ENCODE data around the gene GRSF1. TPM values are rescaled to one million over a fixed set of nuclear protein-coding genes. Genes with fewer than 3 reads are reported as not detected.

The GRSF1 gene
- total RNA-seq, 4 donors from 2014 or later = 49.0 to 61.2 (median 51.0) TPM

GRCh38 chr4:70816894-70817293 is 22.8 kb downstream of the GRSF1 start:
- no peak for TF ChIP-seq CTCF (IDR thresholded peaks at IDR 0.05)
- no peak for ATAC-seq (ENCODE audit: low FRiP score)

DNA sequence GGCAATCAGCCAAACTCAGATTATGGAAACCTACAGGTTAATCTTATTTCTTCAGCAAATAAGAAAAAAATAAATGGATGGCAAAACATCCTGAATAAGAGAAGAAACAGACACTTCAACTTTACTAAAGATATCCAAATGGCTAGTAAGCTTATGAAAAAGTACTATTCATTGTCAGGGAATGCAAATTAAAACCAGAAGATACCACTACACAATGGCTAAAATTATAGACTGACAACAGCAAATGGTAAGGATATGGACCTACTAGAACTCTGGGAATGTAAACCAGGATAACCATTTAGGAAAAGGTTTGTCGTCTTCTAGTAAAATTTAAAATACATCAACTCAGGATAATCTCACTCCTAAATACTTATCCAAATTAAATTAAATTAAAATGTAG is 24.3 kb downstream of the GRSF1 start:
- no peak for TF ChIP-seq CTCF (IDR thresholded peaks at IDR 0.05)
- DNase-seq (ENCODE audit: low spot score) (no peak), ATAC-seq (ENCODE audit: low FRiP score) (no peak)

More at GRCh38 chr4:70816894-70817293, 22.8 kb downstream of the GRSF1 start:
- DNase-seq (ENCODE audit: low spot score) = no peak

GRCh38 chr4:70808151-70808550 is 31.5 kb downstream of the GRSF1 start:
- DNase-seq (ENCODE audit: low spot score) (no peak), ATAC-seq (ENCODE audit: low FRiP score) (no peak)
- no peak for TF ChIP-seq CTCF (IDR thresholded peaks at IDR 0.05)

DNA sequence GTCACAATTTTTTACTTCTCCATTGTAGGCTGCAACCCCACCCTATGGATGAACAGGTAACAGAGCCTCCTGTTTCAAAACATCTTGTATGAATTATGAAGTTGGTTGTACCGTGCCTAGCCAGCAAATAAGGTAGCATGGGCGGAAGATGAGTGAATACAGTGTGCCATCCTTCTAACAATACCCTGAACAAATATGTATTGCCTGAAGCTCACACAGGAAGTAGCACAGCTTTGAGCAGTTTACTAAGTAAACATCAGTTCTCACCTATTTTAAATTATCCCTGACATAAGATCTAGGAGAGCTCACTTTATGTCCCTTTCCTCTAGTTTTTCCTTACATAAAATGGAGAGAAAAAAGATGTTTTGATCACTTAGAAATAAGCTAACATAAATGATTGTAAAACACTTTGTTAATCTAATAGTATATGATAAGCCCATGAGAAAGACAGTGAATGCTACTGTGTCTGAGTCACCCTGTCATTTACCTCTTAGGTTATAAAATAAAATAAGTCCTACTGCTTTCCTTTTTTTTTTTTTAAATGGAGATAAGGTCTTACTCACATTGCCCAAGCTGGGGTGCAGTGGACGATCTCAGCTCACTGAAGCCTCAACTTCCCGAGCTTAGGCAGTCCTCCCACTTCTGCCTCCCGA is 36.6 kb downstream of the GRSF1 start:
- no peak for DNase-seq (ENCODE audit: low spot score)
- ATAC-seq (ENCODE audit: low FRiP score) = no peak
- no peak for TF ChIP-seq CTCF (IDR thresholded peaks at IDR 0.05)

DNA sequence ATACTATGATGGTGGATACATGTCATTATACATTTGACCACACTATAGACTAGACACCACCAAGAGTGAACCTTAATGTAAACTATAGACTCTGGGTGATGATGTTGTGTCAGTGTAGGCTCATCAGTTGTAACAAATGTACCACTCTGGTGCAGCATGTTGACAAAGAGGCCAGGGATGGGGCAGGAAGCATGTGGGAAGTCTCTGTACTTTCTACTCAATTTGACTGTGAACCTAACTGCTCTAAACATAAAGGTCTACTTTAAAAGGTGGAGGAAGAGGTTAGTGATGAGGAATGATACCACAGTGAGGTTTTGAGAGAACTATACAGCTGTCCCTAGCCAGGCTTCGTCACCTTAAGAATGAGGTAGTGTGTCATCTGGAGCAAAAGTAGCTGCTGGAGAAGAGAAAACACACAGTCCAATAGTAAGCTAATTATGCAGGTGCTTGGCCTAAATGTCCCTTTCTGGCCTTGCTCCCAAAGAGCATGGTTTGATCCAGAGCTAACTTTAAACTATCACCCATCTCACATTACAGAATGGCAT is 38.4 kb downstream of the GRSF1 start:
- no peak for TF ChIP-seq CTCF (IDR thresholded peaks at IDR 0.05)
- ATAC-seq (ENCODE audit: low FRiP score) = no peak
- DNase-seq (ENCODE audit: low spot score) = no peak

- no peak for ATAC-seq (ENCODE audit: low FRiP score)
- DNase-seq (ENCODE audit: low spot score) = no peak
- no peak for TF ChIP-seq CTCF (IDR thresholded peaks at IDR 0.05)
Measured at GRCh38 chr4:70793626-70794025, 46.1 kb downstream of the GRSF1 start.

DNA sequence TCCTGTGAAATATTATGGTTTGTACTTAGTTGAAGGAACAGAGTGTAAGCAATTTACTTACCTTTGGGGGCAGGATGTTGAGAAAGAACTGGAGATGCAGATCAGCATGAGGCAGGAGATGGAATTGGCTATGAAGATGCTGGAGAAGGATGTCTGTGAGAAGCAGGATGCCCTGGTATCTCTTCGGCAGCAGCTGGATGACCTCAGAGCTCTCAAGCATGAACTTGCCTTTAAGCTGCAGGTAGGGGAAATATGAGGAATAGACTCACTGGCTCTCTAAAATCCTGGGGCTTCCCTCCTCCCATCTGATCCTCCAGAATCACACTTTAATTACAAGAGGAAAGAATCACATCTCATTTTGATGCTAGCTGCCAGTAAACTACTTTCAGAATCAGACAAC is 51.0 kb downstream of the GRSF1 start:
- no peak for TF ChIP-seq CTCF (IDR thresholded peaks at IDR 0.05)
- DNase-seq (ENCODE audit: low spot score) = no peak
- ATAC-seq (ENCODE audit: low FRiP score) = no peak
